ENCODE measurements around the gene CA11. TPM values are rescaled to one million over a fixed set of nuclear protein-coding genes. Genes with fewer than 3 reads are reported as not detected.

The CA11 gene
- total and polyA plus RNA-seq, 9 of the 15 experiments (the other 6 are each of a cell fraction or from before 2014, with no cell fraction given), result 2.9 to 19.9 (median 8.3) TPM

GRCh38 chr19:48634424-48635262 is 11.3 kb downstream of the CA11 start (continued):
- TF ChIP-seq ZNF124 (CRISPR knock-in tag; IDR thresholded peaks at IDR 0.05), result no peak
- TF ChIP-seq, protein P1, sequence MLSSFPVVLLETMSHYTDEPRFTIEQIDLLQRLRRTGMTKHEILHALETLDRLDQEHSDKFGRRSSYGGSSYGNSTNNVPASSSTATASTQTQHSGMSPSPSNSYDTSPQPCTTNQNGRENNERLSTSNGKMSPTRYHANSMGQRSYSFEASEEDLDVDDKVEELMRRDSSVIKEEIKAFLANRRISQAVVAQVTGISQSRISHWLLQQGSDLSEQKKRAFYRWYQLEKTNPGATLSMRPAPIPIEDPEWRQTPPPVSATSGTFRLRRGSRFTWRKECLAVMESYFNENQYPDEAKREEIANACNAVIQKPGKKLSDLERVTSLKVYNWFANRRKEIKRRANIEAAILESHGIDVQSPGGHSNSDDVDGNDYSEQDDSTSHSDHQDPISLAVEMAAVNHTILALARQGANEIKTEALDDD (IDR thresholded peaks at IDR 0.05), result no peak
- no peak for TF ChIP-seq SMARCA5 (IDR thresholded peaks at IDR 0.05)
- TF ChIP-seq ATF1 (CRISPR knock-in tag; IDR thresholded peaks at IDR 0.05), result no peak
- TF ChIP-seq ATF1 (tag; IDR thresholded peaks at IDR 0.05), result peak; percentile 55
- peak; percentile 37; the same call in 1 of the 2 replicates for TF ChIP-seq GABPA (tag; conservative IDR thresholded peaks at IDR 0.05; ENCODE audit: low read depth)
- no peak for TF ChIP-seq ARID3A (IDR thresholded peaks at IDR 0.05; ENCODE audit: borderline replicate concordance, low read depth, low read length)
- TF ChIP-seq ETV1 (tag; conservative IDR thresholded peaks at IDR 0.05; ENCODE audit: low read depth), result peak; percentile 57; the same call in 1 of the 2 replicates
- peak; percentile 6; the same call in 1 of the 2 replicates for TF ChIP-seq AFF4 (CRISPR knock-in tag; IDR thresholded peaks at IDR 0.05)
- TF ChIP-seq NCOA1 (IDR thresholded peaks at IDR 0.05; ENCODE audit: low read depth), result peak; percentile 93
- no peak for TF ChIP-seq NBN (IDR thresholded peaks at IDR 0.05; ENCODE audit: low read depth)
- no peak for TF ChIP-seq HDAC2 (IDR thresholded peaks at IDR 0.05)
- no peak for TF ChIP-seq RBBP5 (IDR thresholded peaks at IDR 0.05; ENCODE audit: borderline replicate concordance, insufficient read depth, low read length, poor library complexity, severe bottlenecking)
- TF ChIP-seq, protein P2, sequence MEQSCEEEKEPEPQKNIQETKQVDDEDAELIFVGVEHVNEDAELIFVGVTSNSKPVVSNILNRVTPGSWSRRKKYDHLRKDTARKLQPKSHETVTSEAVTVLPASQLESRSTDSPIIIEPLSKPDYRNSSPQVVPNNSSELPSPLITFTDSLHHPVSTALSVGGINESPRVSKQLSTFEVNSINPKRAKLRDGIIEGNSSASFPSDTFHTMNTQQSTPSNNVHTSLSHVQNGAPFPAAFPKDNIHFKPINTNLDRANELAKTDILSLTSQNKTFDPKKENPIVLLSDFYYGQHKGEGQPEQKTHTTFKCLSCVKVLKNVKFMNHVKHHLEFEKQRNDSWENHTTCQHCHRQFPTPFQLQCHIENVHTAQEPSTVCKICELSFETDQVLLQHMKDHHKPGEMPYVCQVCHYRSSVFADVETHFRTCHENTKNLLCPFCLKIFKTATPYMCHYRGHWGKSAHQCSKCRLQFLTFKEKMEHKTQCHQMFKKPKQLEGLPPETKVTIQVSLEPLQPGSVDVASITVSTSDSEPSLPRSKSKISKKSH (CRISPR knock-in tag; IDR thresholded peaks at IDR 0.05), result no peak
- TF ChIP-seq ETV5 (CRISPR knock-in tag; IDR thresholded peaks at IDR 0.05; ENCODE audit: low read depth), result no peak; the same call in 1 of the 2 replicates
- peak; percentile 82 for TF ChIP-seq EGR1 (conservative IDR thresholded peaks at IDR 0.05)
- TF ChIP-seq, protein P3, sequence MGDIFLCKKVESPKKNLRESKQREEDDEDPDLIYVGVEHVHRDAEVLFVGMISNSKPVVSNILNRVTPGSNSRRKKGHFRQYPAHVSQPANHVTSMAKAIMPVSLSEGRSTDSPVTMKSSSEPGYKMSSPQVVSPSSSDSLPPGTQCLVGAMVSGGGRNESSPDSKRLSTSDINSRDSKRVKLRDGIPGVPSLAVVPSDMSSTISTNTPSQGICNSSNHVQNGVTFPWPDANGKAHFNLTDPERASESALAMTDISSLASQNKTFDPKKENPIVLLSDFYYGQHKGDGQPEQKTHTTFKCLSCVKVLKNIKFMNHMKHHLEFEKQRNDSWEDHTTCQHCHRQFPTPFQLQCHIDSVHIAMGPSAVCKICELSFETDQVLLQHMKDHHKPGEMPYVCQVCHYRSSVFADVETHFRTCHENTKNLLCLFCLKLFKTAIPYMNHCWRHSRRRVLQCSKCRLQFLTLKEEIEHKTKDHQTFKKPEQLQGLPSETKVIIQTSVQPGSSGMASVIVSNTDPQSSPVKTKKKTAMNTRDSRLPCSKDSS (IDR thresholded peaks at IDR 0.05; ENCODE audit: low read depth, partially characterized antibody), result no peak
- TF ChIP-seq ZNF239 (CRISPR knock-in tag; IDR thresholded peaks at IDR 0.05), result peak; percentile 12; the same call in 1 of the 2 replicates

Data from K562 (cell line).